Suprapubic skin (tissue), 4 donors: ENCODE measurements around the gene RAD9A. TPM values are rescaled to one million over a fixed set of nuclear protein-coding genes. Genes with fewer than 3 reads are reported as not detected.

Experiments
- DNase-seq, 2 donors: peaks; one replicate each; pipeline ENCODE4 v3.0.0-alpha.2; 2019; ENCODE audit warnings: low spot score in 2 of 2
- H3K27ac ChIP-seq: fragments of 200-600 bp; sonication (generic); one replicate; pipeline ENCODE4 v1.5.1; 2019
- H3K27me3 ChIP-seq: fragments of 200-600 bp; sonication (generic); one replicate; pipeline ENCODE4 v1.5.1; 2019
- H3K36me3 ChIP-seq: fragments of 200-600 bp; sonication (generic); one replicate; pipeline ENCODE4 v1.5.1; 2019
- H3K4me1 ChIP-seq: fragments of 200-600 bp; sonication (generic); one replicate; pipeline ENCODE4 v1.5.1; 2019
- H3K4me3 ChIP-seq: fragments of 200-600 bp; sonication (generic); one replicate; pipeline ENCODE4 v1.5.1; 2019; ENCODE audit warnings: mild to moderate bottlenecking
- H3K9me3 ChIP-seq: fragments of 200-600 bp; sonication (generic); one replicate; pipeline ENCODE4 v1.5.1; 2019
- CTCF ChIP-seq, 2 donors: fragments of 200-600 bp in 1 of 2; fragments of 450-650 bp in 1 of 2; sonication (generic) in 1 of 2; IDR thresholded peaks; one replicate each; pipeline ENCODE4 v1.5.1; 2016 to 2019; ENCODE audit warnings: antibody characterized with exemption in 2 of 2, mild to moderate bottlenecking in 1 of 2, moderate library complexity in 1 of 2
- EP300 ChIP-seq: sonication (generic); formaldehyde crosslinking; IDR thresholded peaks from one replicate; pipeline ENCODE4 v1.6.1; 2017; ENCODE audit warnings: antibody characterized with exemption
- POLR2A ChIP-seq, 2 donors: fragments of 450-650 bp; IDR thresholded peaks; one replicate each; pipeline ENCODE4 v1.6.1; 2017; ENCODE audit warnings: antibody characterized with exemption in 2 of 2, mild to moderate bottlenecking in 2 of 2, moderate library complexity in 2 of 2
- POLR2AphosphoS5 ChIP-seq, 3 donors: sonication (generic); formaldehyde crosslinking; IDR thresholded peaks; one replicate each; pipeline ENCODE4 v1.6.1; 2017; ENCODE audit warnings: antibody characterized with exemption in 3 of 3
- whole genome bisulfite sequencing: methylation state at CpG from one replicate; pipeline ENCODE4 v1.1.5; 2018; 5-methylcytosine and 5-hydroxymethylcytosine counted together
- total RNA-seq, 4 donors: library from RNA; depleted of rRNA; stranded (reverse); fragments of >200 nt; gene quantifications; one replicate each; pipeline ENCODE4 v1.1.0, GENCODE V29; 2016

The RAD9A gene
- total RNA-seq, 4 donors from 2014 or later: 24.1 to 86.9 (median 28.5) TPM

- H3K4me1 ChIP-seq: peaks cover 34% of the 10 kb centered on the region
- no peaks in the 10 kb centered on the region for H3K9me3 ChIP-seq
- no peak overlapping the region for H3K27ac ChIP-seq
- TF ChIP-seq CTCF (IDR thresholded peaks at IDR 0.05) (no peak), POLR2AphosphoS5 (IDR thresholded peaks at IDR 0.05) (no peak), EP300 (no peak), POLR2A (IDR thresholded peaks at IDR 0.05) (no peak)
- peaks cover 15% of the 10 kb centered on the region for H3K36me3 ChIP-seq
- H3K4me3 ChIP-seq: no peak overlapping the region
- no peaks in the 10 kb centered on the region for H3K27me3 ChIP-seq
- 94% methylated on average over 5 of the region's 5 CpGs for WGBS
- DNase-seq: no peak
These were observed 53.7 kb downstream of the RAD9A start for GRCh38 chr11:67445515-67445914.

Other genes starting within 250 kb of the RAD9A start
- gene GRK2, start 125.5 kb upstream of the RAD9A start, total RNA-seq: 100 to 1,000 TPM in 2 of 4 donors, 10 to 100 TPM in 2; 84.3 to 157 (median 105) TPM
- 100 to 1,000 TPM in 1 of 4 donors, 10 to 100 TPM in 3; 55.7 to 154 (median 77.2) TPM for gene ANKRD13D, start 102.7 kb upstream of the RAD9A start, total RNA-seq
- gene SSH3, start 88.5 kb upstream of the RAD9A start, total RNA-seq: 100 to 1,000 TPM in 1 of 4 donors, 10 to 100 TPM in 3; 49.4 to 107 (median 63.9) TPM
- gene POLD4, start 38.4 kb upstream of the RAD9A start, total RNA-seq: 10 to 100 TPM; 54.5 to 75.7 (median 65.0) TPM
- gene CLCF1, start 18.4 kb upstream of the RAD9A start, total RNA-seq: 1 to 10 TPM; 2.7 to 5.5 (median 4.0) TPM
- gene PPP1CA, start 9.9 kb downstream of the RAD9A start, total RNA-seq: 100 to 1,000 TPM in 3 of 4 donors, 10 to 100 TPM in 1; 75.6 to 158 (median 121) TPM
- under 1 TPM; 0.26 to 0.64 (median 0.52) TPM for gene TBC1D10C, start 12.1 kb downstream of the RAD9A start, total RNA-seq
- under 1 TPM; 0.21 to 0.94 (median 0.74) TPM for gene CARNS1, start 23.7 kb downstream of the RAD9A start, total RNA-seq
- gene RPS6KB2, start 36.5 kb downstream of the RAD9A start, total RNA-seq: 100 to 1,000 TPM; 147 to 193 (median 158) TPM
- 1 to 10 TPM in 2 of 4 donors, under 1 TPM in 2; 0.59 to 4.3 (median 2.0) TPM for gene PTPRCAP, start 45.7 kb downstream of the RAD9A start, total RNA-seq
- 10 to 100 TPM; 46.7 to 64.2 (median 47.1) TPM for gene CORO1B, start 51.5 kb downstream of the RAD9A start, total RNA-seq
- under 1 TPM in 1 of 4 donors, not detected in 3; 0.34 TPM for gene GPR152, start 60.7 kb downstream of the RAD9A start, total RNA-seq
- gene CABP4, start 63.4 kb downstream of the RAD9A start, total RNA-seq: 1 to 10 TPM in 1 of 4 donors, under 1 TPM in 2, not detected in 1; 0.38 to 2.5 (median 0.72) TPM
- gene TMEM134, start 77.3 kb downstream of the RAD9A start, total RNA-seq: 100 to 1,000 TPM; 131 to 376 (median 207) TPM
- gene AIP, start 91.0 kb downstream of the RAD9A start, total RNA-seq: 10 to 100 TPM; 30.5 to 58.4 (median 42.2) TPM
- gene PITPNM1, start 113.4 kb downstream of the RAD9A start, total RNA-seq: 10 to 100 TPM; 12.4 to 25.7 (median 19.7) TPM
- gene CDK2AP2, start 116.2 kb downstream of the RAD9A start, total RNA-seq: 10 to 100 TPM; 16.7 to 44.6 (median 30.9) TPM
- gene CABP2, start 131.5 kb downstream of the RAD9A start, total RNA-seq: not detected
- gene GSTP1, start 191.8 kb downstream of the RAD9A start, total RNA-seq: 1,000 to 10,000 TPM in 3 of 4 donors, 100 to 1,000 TPM in 1; 564 to 1,559 (median 1,256) TPM
- gene NDUFV1, start 214.9 kb downstream of the RAD9A start, total RNA-seq: 100 to 1,000 TPM; 200 to 361 (median 275) TPM
- 10 to 100 TPM; 33.9 to 48.8 (median 46.3) TPM for gene NUDT8, start 238.0 kb downstream of the RAD9A start, total RNA-seq
- gene TBX10, start 247.8 kb downstream of the RAD9A start, total RNA-seq: not detected